DMS53 (cell line): ENCODE results near the gene JAZF1.
"Not testable (repeated sequence)": the region's sequence is repeated elsewhere in the genome, so short reads cannot be mapped to it uniquely, and the experiment has no call there.

Source experiments
- DNase-seq: peaks from one replicate; lab custom pipeline; 2025; lab: John Stamatoyannopoulos, UW

JAZF1 gene

DNA sequence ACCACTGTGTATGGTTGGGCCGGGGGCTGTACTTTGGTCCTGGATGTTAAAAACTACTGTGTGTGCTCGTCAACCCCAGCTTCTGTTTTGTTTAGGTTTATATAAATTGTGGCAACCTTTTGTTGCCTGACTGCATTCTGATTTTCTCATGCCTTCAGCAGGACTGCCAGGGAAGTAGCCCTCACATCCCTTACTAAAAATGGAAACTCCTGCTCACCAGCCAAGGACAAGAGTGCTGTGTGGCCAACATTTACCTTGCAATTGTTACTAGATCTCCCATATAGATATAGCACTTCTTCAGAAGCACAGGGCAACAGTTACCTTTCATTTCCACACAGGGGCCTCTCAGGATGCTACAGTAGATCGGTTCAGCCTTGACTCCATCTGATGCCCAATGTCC lies 266.2 kb downstream of the JAZF1 start:
- DNase-seq: no peak

- no peak for DNase-seq
Observed at GRCh38 chr7:27912751-27913150, 267.8 kb downstream of the JAZF1 start.

DNA sequence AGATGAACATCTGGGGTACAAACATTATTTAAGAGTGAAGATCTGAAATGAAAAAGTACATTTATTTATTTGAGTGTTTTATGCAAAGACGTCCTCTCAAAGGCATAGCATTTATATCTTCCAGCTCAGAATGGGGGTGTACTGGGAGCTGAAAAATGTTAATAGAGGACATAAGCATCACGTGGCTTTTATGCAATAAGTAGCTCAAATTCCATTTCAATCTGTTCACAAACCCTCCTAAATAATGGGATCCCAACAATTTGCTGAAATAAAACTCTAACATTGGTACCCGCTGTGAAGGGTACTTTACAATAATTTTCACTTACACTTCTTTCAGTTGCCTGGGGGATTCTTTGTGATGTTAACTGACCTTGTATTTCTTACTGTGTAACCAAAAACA lies 268.7 kb downstream of the JAZF1 start:
- no peak for DNase-seq

DNA sequence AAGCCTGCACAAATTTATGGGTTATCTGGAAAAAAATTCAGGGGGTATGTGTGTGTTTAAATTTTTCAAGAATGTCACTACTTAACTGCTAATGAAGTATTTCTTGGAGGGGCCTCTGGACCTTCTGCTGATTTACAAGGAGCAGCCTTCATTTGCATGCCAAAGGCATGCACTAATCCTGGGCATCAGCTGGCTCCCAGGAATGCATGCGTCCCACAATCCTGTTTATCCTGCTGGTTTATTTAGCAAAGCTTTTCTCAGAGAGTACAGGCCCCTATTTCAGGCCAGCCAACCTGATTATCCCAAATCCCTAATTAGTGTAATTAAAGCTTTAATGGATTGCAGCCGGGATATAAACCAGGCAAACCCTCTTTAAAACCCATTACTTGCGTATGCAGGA lies 270.3 kb downstream of the JAZF1 start:
- no peak for DNase-seq

DNA sequence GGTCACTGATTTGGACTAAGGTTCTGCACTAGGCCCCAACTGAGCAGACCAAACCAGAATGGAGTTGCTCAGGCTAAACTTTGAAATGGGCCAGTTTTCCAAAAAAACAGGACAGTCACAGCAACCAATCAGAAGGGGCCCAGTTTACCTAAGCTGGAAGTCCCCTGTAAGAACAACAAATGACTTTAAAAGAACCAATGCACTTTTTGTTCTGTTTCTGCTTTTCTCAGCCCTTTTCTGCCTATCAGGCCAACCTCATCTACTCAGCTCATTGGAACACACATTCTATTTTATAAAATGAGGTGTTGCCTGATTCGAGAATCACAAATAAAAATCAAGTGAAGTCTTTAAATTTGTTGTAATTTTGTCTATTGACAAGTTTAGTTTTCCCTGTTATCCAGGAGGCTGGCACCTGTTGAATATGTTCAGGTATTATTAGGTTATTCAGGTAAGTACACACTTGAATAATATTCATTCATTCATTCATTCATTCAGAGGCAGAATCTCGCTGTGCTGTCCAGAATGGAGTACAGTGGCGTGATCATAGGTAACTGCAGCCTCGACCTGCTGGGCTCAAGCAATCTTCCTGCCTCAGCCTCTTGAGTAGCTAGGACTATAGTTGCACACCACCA lies 271.9 kb downstream of the JAZF1 start:
- no peak for DNase-seq

DNA sequence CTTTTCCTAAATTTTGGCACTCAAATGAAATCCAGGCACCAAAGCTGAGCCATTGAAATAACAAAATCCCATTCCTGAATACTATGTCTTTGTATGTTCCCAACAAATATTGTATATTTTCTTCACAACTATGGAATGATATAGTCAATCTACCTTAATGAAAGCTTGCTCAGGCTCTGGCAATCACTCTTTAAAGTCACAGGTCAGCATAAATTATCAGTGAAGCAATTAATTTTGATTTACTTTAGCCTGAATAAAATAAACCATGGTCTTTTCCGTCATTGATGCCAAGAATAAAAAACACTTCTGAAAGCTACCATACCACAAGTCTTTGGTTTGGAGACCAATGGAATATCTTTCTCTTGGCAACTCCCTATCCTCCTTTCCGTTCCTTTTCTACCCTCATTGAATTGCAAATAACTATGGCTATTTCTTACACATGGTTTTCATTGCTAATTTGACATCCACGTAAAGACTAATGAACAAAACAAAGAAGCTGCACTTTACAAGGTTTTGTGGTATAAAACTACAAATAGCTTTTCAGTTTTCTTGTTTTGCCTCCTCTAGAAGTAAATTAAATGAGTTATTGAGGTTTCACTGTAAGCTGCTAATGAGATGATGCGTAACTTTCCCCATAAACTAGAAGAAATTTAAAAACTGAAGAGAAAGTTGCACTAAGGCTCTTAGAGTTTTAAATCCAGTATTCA lies 274.1 kb downstream of the JAZF1 start:
- DNase-seq: no peak

- no peak for DNase-seq
Observed at GRCh38 chr7:27905951-27906350, 274.6 kb downstream of the JAZF1 start.

DNA sequence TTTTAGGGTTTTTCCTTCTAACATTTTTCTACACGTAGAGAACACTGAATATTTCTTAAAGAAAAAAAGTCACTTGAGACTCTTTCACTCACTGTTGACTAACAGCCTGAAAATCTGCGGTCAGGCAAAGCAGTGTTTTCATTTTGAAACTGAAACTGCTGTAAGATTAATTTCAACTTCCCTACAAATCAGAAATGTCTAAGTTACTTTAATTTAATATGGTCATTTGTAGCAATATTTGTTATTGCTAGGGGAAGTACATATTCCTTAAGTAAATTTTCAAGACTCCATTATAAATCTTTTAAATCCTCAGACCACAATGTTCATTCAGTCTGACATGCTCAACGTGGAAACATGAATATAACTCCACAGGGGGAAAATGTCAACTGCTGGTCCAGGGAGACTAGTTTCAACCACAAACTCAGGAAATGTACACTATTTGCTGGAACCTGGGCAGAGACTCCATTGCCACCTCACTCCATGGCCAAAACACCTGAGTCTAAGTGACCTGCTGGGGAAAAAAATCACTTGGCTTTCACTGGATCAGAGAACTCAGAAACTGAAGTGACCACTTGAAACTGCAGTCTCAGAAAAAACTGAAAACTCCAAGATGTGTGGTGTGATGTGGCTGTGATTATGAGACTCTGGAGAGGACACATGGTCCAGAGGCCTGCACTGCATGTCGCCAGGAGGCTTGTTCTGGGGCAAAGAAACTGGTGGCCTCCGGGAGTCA lies 279.4 kb downstream of the JAZF1 start:
- no peak for DNase-seq

GRCh38 chr7:27900006-27900405 lies 280.6 kb downstream of the JAZF1 start:
- DNase-seq: no peak

- no peak for DNase-seq
Observed at GRCh38 chr7:27899601-27900000, 281.0 kb downstream of the JAZF1 start.

DNA sequence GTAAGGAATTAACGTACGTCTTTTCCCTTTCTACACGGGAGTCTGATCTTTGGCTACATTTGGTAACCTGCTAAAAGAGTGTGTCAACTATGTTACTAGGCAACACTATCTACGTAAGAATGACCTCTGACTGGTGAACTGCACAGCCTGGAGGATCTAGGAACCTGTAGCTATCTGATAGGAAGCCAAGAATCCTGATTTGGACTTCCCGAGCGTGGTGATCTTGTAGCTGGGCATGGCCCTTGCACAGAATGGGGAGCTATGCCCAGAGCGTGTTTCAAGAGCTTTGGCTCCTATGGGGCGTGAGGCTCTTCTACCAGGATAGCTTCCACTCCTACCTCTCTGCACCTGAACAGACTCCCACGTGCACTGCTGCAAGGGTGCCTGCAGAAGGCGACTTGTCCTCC lies 283.2 kb downstream of the JAZF1 start:
- no peak for DNase-seq

DNA sequence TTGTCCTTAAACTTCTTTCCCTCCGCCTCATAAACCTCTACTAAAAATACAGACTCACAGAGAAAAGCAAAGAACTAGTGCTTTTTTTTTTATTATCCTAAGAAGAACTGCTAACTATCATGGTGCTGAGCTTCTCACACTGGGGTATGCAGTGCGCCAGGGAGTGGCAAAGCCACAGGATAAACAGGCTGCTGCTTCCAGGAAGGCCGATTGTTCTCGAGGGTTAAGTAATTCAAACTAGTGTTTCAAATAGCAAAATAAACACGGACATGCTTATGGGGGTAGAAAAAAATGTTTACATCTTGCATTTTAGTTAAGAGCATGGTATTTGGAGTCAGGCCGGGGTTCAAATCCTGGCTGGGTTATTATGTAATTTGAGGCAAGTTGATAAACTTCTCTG lies 283.6 kb downstream of the JAZF1 start:
- no peak for DNase-seq

GRCh38 chr7:27895551-27895950 lies 285.0 kb downstream of the JAZF1 start:
- no peak for DNase-seq

- no peak for DNase-seq
Observed at GRCh38 chr7:27890205-27890849, 290.3 kb downstream of the JAZF1 start.

DNA sequence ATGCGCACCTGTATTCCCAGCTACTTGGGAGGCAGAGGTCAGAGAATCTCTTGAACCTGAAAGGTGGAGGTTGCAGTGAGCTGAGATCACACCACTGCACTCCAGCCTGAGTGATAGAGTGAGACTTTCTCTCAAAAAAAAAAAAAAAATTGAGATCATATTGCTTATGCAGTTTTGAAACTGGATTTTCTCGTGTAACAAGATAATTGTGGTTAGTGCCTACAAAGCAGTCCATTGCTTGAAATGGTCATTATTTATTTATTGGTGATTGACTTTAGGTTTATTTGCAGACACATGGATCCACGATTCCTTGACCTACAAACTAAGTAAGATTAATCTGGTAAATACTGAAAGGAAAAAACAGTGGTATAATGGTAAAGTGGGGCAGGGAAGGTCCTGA lies 290.8 kb downstream of the JAZF1 start:
- DNase-seq: peak; percentile 16

DNA sequence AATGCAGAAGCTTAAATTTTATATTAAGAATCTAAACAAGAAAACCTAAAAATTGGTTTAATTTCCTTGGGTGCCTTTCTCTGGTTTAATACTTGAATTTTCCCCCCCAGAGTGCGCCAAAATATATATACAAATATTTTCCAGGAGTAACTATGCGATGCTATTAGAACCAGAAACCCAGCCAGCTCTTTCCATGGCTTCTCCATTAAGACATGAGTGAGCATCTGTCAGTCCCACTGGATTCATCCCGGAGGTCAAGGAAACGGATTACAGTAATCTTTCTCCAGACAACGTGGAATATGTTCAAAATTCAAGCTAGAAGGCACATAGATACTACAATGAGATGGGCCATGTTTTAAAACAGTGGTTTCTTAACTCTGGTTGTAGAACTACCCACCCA lies 291.9 kb downstream of the JAZF1 start:
- no peak for DNase-seq

DNA sequence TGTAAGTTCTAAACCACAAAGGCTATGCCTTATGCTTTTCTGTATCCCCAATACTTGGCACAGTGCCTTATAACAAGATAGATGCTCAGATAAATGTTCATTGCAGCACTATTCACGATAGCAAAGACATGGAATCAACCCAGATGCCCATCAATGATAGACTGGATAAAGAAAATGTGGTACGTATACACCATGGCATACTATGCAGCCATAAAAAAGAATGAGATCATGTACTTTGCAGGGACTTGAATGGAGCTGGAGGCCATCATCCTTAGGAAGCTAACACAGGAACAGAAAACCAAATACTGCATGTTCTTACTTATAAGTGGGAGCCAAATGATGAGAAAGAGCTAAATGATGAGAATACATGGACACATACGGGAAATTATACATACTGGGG lies 293.9 kb downstream of the JAZF1 start:
- not testable (repeated sequence) for DNase-seq

DNA sequence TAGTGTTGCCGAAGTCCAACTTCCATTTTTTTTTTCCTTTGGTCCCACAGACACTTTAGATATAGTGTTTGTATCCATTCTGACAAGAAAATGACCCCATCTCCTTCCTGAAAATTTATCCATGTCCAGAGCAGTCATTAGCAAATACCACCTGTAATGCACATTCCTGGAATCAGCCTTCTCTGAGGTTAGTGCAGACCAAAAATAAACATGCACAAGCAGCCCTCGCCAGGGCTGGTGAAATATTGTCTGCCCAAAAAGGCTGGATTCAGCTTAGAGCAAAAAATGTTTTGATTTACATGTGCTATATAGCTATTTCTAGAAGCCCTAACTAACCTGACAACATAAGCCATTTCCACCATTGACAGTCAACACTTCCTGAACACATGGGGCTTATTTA lies 294.9 kb downstream of the JAZF1 start:
- no peak for DNase-seq

DNA sequence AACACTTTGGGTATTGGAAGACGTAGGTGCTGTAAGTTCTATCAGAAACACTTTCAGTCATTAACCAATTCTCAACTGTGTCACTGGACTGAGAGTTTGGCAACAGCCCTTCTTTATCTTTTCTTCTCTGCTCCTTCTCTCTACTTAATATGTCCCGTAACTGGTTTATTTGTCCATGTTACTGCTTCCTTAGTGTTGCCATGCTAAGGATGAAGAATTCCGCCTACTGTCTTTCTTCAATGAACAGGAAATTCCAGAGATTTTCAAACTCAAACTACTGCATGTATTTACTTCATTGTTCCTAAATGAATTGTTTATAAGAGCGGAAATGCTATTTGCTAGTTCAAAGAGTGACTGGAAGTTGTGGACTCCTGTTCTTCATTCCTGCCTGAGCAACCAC lies 296.9 kb downstream of the JAZF1 start:
- DNase-seq: no peak

DNA sequence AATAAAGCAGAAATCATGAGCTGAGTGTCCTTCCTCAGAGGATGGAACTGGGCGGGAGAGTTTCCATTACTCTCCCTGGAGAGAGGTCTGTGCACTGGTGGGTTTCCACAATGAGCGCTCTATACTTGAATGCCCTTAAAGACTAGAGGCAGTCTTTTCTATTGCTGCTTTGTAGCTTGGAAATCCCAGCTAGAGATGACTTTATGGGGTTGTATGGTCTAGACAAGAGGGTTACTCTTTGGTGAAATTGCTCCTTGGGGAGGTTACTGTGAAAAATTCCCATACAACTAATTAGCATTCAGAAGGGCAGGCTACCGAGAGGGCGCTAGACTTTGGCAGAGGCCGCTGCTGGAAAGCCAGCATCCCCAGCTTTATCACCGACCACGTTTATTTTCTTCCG lies 303.8 kb downstream of the JAZF1 start:
- DNase-seq: no peak

DNA sequence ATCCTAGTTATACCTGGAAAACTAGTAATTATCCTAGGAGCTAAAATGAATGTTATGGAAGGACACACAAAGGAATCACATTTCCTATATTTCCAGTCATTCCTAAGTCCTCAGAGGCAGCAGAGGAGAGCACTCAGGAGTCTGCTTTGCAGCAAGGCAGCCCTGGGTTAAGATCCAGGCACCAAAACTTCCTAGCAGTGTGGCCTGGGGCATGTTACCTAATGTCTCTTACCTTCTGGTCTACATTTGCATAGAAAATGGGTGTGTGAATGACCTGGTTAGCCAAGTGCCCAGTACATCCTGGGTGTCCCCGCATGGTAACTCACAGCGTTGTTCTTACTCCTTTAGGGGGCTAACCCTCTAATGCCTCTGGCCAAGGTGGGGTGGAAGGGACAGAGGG lies 304.8 kb downstream of the JAZF1 start:
- no peak for DNase-seq

- DNase-seq: no peak
Observed at GRCh38 chr7:27875061-27875460, 305.5 kb downstream of the JAZF1 start.
